Type B pancreatic cell (in vitro differentiated cells): ENCODE data around the gene PVALEF. TPM values are rescaled to one million over a fixed set of nuclear protein-coding genes. Genes with fewer than 3 reads are reported as not detected.

Experiments
- DNase-seq: peaks from one replicate; pipeline ENCODE4 v3.0.0; 2021; ENCODE audit warnings: mixed read lengths; ENCODE audit not compliant: unreplicated experiment; ENCODE audit errors: extremely low spot score
- H3K27ac Mint-ChIP-seq: 2 replicates; pipeline ENCODE4 v1.8.0; 2021; ENCODE audit warnings: mild to moderate bottlenecking, mixed read lengths
- H3K27me3 Mint-ChIP-seq: 2 replicates; pipeline ENCODE4 v1.8.0; 2021; ENCODE audit warnings: mixed read lengths
- H3K36me3 Mint-ChIP-seq: 2 replicates; pipeline ENCODE4 v1.8.0; 2021; ENCODE audit warnings: mixed read lengths
- H3K4me1 Mint-ChIP-seq: one replicate; pipeline ENCODE4 v1.8.0; 2021; ENCODE audit warnings: mixed read lengths; ENCODE audit not compliant: unreplicated experiment
- H3K4me3 Mint-ChIP-seq: 2 replicates; pipeline ENCODE4 v1.8.0; 2021; ENCODE audit warnings: mild to moderate bottlenecking, mixed read lengths
- H3K9me3 Mint-ChIP-seq: 2 replicates; pipeline ENCODE4 v1.8.0; 2021; ENCODE audit warnings: mixed read lengths
- total RNA-seq: library from RNA; stranded (reverse); gene quantifications from 2 replicates; pipeline ENCODE4 v1.2.1, GENCODE V29; 2021; ENCODE audit warnings: low replicate concordance
- TF ChIP-seq, protein P1 (sequence below): fragments of 200-600 bp; sonication (generic); conservative IDR thresholded peaks from 2 replicates; pipeline ENCODE4 v1.5.0; 2021; ENCODE audit warnings: antibody characterized with exemption, mild to moderate bottlenecking

The PVALEF gene
- total RNA-seq, 1 donor from 2014 or later: not detected

- H3K36me3 Mint-ChIP-seq: no peaks in the 10 kb centered on the region
- H3K27ac Mint-ChIP-seq: no peak overlapping the region
- H3K9me3 Mint-ChIP-seq: no peaks in the 10 kb centered on the region
- TF ChIP-seq, protein P1, sequence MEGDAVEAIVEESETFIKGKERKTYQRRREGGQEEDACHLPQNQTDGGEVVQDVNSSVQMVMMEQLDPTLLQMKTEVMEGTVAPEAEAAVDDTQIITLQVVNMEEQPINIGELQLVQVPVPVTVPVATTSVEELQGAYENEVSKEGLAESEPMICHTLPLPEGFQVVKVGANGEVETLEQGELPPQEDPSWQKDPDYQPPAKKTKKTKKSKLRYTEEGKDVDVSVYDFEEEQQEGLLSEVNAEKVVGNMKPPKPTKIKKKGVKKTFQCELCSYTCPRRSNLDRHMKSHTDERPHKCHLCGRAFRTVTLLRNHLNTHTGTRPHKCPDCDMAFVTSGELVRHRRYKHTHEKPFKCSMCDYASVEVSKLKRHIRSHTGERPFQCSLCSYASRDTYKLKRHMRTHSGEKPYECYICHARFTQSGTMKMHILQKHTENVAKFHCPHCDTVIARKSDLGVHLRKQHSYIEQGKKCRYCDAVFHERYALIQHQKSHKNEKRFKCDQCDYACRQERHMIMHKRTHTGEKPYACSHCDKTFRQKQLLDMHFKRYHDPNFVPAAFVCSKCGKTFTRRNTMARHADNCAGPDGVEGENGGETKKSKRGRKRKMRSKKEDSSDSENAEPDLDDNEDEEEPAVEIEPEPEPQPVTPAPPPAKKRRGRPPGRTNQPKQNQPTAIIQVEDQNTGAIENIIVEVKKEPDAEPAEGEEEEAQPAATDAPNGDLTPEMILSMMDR: no peak
- no peaks in the 10 kb centered on the region for H3K27me3 Mint-ChIP-seq
- no peak overlapping the region for H3K4me3 Mint-ChIP-seq
- H3K4me1 Mint-ChIP-seq: no peaks in the 10 kb centered on the region
- no peak for DNase-seq
Measured at GRCh38 chr17:81135505-81136278, 29.6 kb upstream of the PVALEF start.

- Mint-ChIP-seq H3K36me3 (no peaks in the 10 kb centered on the region), H3K27me3 (no peaks in the 10 kb centered on the region), H3K27ac (no peak overlapping the region), H3K9me3 (no peaks in the 10 kb centered on the region), H3K4me1 (no peaks in the 10 kb centered on the region), H3K4me3 (no peak overlapping the region)
- no peak for DNase-seq
- TF ChIP-seq, protein P1: no peak
Measured at GRCh38 chr17:81136366-81136765, 28.9 kb upstream of the PVALEF start.

GRCh38 chr17:81137248-81137647, 28.1 kb upstream of the PVALEF start:
- no peaks in the 10 kb centered on the region for H3K27me3 Mint-ChIP-seq
- DNase-seq: no peak
- H3K27ac Mint-ChIP-seq: no peak overlapping the region
- no peaks in the 10 kb centered on the region for H3K9me3 Mint-ChIP-seq
- TF ChIP-seq, protein P1: no peak
- H3K4me3 Mint-ChIP-seq: no peak overlapping the region
- H3K36me3 Mint-ChIP-seq: no peaks in the 10 kb centered on the region
- H3K4me1 Mint-ChIP-seq: no peaks in the 10 kb centered on the region

GRCh38 chr17:81138083-81138482, 27.2 kb upstream of the PVALEF start:
- Mint-ChIP-seq H3K27ac (peak overlapping the region; percentile 58), H3K4me3 (no peak overlapping the region), H3K36me3 (no peaks in the 10 kb centered on the region), H3K9me3 (no peaks in the 10 kb centered on the region), H3K4me1 (no peaks in the 10 kb centered on the region), H3K27me3 (no peaks in the 10 kb centered on the region)
- TF ChIP-seq, protein P1: no peak
- DNase-seq: no peak

DNA sequence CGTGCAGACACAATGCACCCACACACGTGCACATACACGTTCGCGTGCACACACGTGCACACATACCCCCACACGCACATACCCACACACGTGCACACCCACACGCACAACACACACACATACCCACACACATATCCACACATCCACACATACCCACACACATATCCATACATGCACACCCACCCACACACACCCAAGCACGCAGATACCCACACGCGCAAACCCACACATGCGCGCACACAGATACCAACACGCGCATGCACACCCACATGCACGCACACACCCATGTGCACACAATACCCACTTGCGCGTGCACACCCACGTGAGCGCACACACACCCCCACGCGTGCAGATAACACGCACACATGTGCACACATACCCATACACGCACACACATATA, 26.8 kb upstream of the PVALEF start:
- Mint-ChIP-seq H3K36me3 (no peaks in the 10 kb centered on the region), H3K4me3 (no peak overlapping the region)
- TF ChIP-seq, protein P1: no peak

More for the DNA sequence above, 26.8 kb upstream of the PVALEF start:
- peak overlapping the region; percentile 58 for H3K27ac Mint-ChIP-seq
- DNase-seq: no peak
- H3K9me3 Mint-ChIP-seq: no peaks in the 10 kb centered on the region
- H3K4me1 Mint-ChIP-seq: no peaks in the 10 kb centered on the region
- no peaks in the 10 kb centered on the region for H3K27me3 Mint-ChIP-seq
